SK-N-SH (cell line): Measurements from ENCODE around the gene ARF1. TPM values are rescaled to one million over a fixed set of nuclear protein-coding genes. Genes with fewer than 3 reads are reported as not detected.

Experiments
- CTCF ChIA-PET: fragments of 300-600, 350-600 bp; formaldehyde crosslinking; extraction: SDS; loops from one replicate; lab custom pipeline; 2021; lab: Yijun Ruan, JAX
- POLR2A ChIA-PET: fragments of 350-600 bp; sonication (Branson Sonifier 250); formaldehyde crosslinking; extraction: SDS; loops from one replicate; lab custom pipeline; 2020; ENCODE audit warnings: antibody characterized with exemption, inconsistent platforms; lab: Yijun Ruan, JAX
- DNase-seq: peaks from one replicate; pipeline ENCODE4 v3.0.0; 2012
- H2AFZ ChIP-seq: fragments of 200-600 bp; sonication (generic); 2 replicates; pipeline ENCODE4 v1.8.1; 2016; ENCODE audit warnings: antibody characterized with exemption, mild to moderate bottlenecking, low read depth
- H3F3A ChIP-seq: fragments of 200-600 bp; sonication (generic); replicated peaks from 2 replicates; pipeline ENCODE3; 2016; ENCODE audit warnings: antibody characterized with exemption, mild to moderate bottlenecking; ENCODE audit not compliant: insufficient read depth
- H3K27ac ChIP-seq, 2 experiments: fragments of 200-500 bp in 1 of 2; fragments of 200-600 bp in 1 of 2; sonication (Bioruptor generic) in 1 of 2; sonication (generic), shearing (Covaris generic) in 1 of 2; 2 replicates each; pipeline versions ENCODE4 v1.5.1 to v1.6.1; 2014 to 2016; ENCODE audit warnings: low read depth in 2 of 2, inconsistent platforms in 1 of 2, low read length in 1 of 2, mild to moderate bottlenecking in 1 of 2, mixed read lengths in 1 of 2
- H3K27me3 ChIP-seq: fragments of 200-600 bp; sonication (generic), shearing (Covaris generic); 2 replicates; pipeline ENCODE4 v1.6.1; 2016; ENCODE audit warnings: mixed run types; ENCODE audit not compliant: insufficient read depth
- H3K36me3 ChIP-seq, 2 experiments: fragments of 200-500 bp in 1 of 2; fragments of 200-600 bp in 1 of 2; sonication (Bioruptor generic) in 1 of 2; sonication (generic) in 1 of 2; replicated peaks in 1 of 2; 2 replicates each; pipeline versions ENCODE3 to v1.5.1; 2014 to 2016; ENCODE audit warnings: low read length in 1 of 2, mild to moderate bottlenecking in 1 of 2; ENCODE audit not compliant: insufficient read depth in 2 of 2, control insufficient read depth in 1 of 2
- H3K4me1 ChIP-seq, 2 experiments: fragments of 200-500 bp in 1 of 2; fragments of 200-600 bp in 1 of 2; sonication (Bioruptor generic) in 1 of 2; sonication (generic), shearing (Covaris generic) in 1 of 2; 2 replicates each; pipeline versions ENCODE4 v1.5.1 to v1.6.1; 2014 to 2016; ENCODE audit warnings: low read depth in 1 of 2, low read length in 1 of 2, mixed run types in 1 of 2; ENCODE audit not compliant: insufficient read depth in 2 of 2, control insufficient read depth in 1 of 2
- H3K4me2 ChIP-seq: fragments of 200-600 bp; sonication (generic), shearing (Covaris generic); 2 replicates; pipeline ENCODE4 v1.6.1; 2017; ENCODE audit warnings: mixed run types
- H3K4me3 ChIP-seq, 2 experiments: fragments of 200-500 bp in 1 of 2; fragments of 200-600 bp in 1 of 2; sonication (Bioruptor generic) in 1 of 2; sonication (generic), shearing (Covaris generic) in 1 of 2; 2 replicates each; pipeline versions ENCODE4 v1.5.1 to v1.8.1; 2014 to 2016; ENCODE audit warnings: low read depth in 2 of 2, inconsistent platforms in 1 of 2, low read length in 1 of 2, mild to moderate bottlenecking in 1 of 2, mixed read lengths in 1 of 2, moderate library complexity in 1 of 2
- H3K79me2 ChIP-seq: fragments of 200-600 bp; sonication (generic); 2 replicates; pipeline ENCODE4 v1.8.1; 2017; ENCODE audit warnings: mild to moderate bottlenecking; ENCODE audit not compliant: insufficient read depth
- H3K9ac ChIP-seq: fragments of 200-600 bp; sonication (generic); 2 replicates; pipeline ENCODE4 v1.6.1; 2017; ENCODE audit warnings: mixed run types
- H3K9me2 ChIP-seq: fragments of 200-600 bp; sonication (generic); 2 replicates; pipeline ENCODE4 v1.6.1; 2017; ENCODE audit warnings: mixed run types
- H3K9me3 ChIP-seq: fragments of 200-600 bp; sonication (generic); 2 replicates; pipeline ENCODE4 v1.6.1; 2017; ENCODE audit warnings: mixed run types, mild to moderate bottlenecking, moderate library complexity
- H4K20me1 ChIP-seq: fragments of 200-600 bp; sonication (generic); 2 replicates; pipeline ENCODE4 v1.6.1; 2017; ENCODE audit warnings: mild to moderate bottlenecking, mixed run types; ENCODE audit not compliant: insufficient read depth
- CHD2 ChIP-seq: fragments of 150-350 bp; IDR thresholded peaks from 2 replicates; pipeline ENCODE4 v1.6.1; 2018; ENCODE audit warnings: low read length; ENCODE audit not compliant: partially characterized antibody
- CTCF ChIP-seq: fragments of 200-600 bp; sonication (generic); IDR thresholded peaks from 2 replicates; pipeline ENCODE4 v1.6.1; 2017; ENCODE audit warnings: antibody characterized with exemption, mild to moderate bottlenecking, moderate library complexity
- ELF1 ChIP-seq: IDR thresholded peaks from 2 replicates; pipeline ENCODE4 v1.4.0; 2012
- FOSL2 ChIP-seq: IDR thresholded peaks from 2 replicates; pipeline ENCODE4 v1.4.0; 2012; ENCODE audit warnings: low read depth, mild to moderate bottlenecking, moderate library complexity, borderline replicate concordance
- FOXM1 ChIP-seq: IDR thresholded peaks from 2 replicates; pipeline ENCODE4 v1.4.0; 2012; ENCODE audit warnings: low read depth, mild to moderate bottlenecking
- GABPA ChIP-seq: IDR thresholded peaks from 2 replicates; pipeline ENCODE4 v1.4.0; 2012; ENCODE audit warnings: low read depth, mild to moderate bottlenecking
- IRF3 ChIP-seq: fragments of 150-350 bp; IDR thresholded peaks from 2 replicates; pipeline ENCODE4 v1.6.1; 2016; ENCODE audit warnings: mild to moderate bottlenecking, low read depth, low read length
- JUND ChIP-seq: IDR thresholded peaks from 2 replicates; pipeline ENCODE4 v1.4.0; 2012
- MAX ChIP-seq: IDR thresholded peaks from 2 replicates; pipeline ENCODE4 v1.4.0; 2012; ENCODE audit warnings: low read depth
- MEF2A ChIP-seq: IDR thresholded peaks from 2 replicates; pipeline ENCODE4 v1.4.0; 2012; ENCODE audit warnings: low read depth, borderline replicate concordance
- MXI1 ChIP-seq: IDR thresholded peaks from 2 replicates; pipeline ENCODE4 v1.6.1; 2012; ENCODE audit warnings: mild to moderate bottlenecking, low read depth, low read length, improper control_type of control experiment
- NFIC ChIP-seq: IDR thresholded peaks from 2 replicates; pipeline ENCODE4 v1.4.0; 2012; ENCODE audit warnings: borderline replicate concordance
- NRF1 ChIP-seq: IDR thresholded peaks from 2 replicates; pipeline ENCODE4 v1.6.1; 2012; ENCODE audit warnings: low read depth, mild to moderate bottlenecking, low read length
- POLR2AphosphoS5 ChIP-seq: IDR thresholded peaks from 2 replicates; pipeline ENCODE4 v1.6.1; 2012; ENCODE audit warnings: low read depth, low read length
- TCF12 ChIP-seq: IDR thresholded peaks from 2 replicates; pipeline ENCODE4 v1.4.0; 2012
- USF2 ChIP-seq: fragments of 150-350 bp; IDR thresholded peaks from 2 replicates; pipeline ENCODE4 v1.6.1; 2017; ENCODE audit warnings: antibody characterized with exemption, low read length, low read depth, borderline replicate concordance
- ZBTB33 ChIP-seq: IDR thresholded peaks from 2 replicates; pipeline ENCODE4 v1.4.0; 2012; ENCODE audit warnings: low read depth, borderline replicate concordance
- WGBS: methylation state at CpG from one replicate; pipeline ENCODE4 v1.1.6; 2017; ENCODE audit warnings: low lambda C conversion rate; 5-methylcytosine and 5-hydroxymethylcytosine counted together
- polyA plus RNA-seq, 3 experiments: library from polyadenylated mRNA; depleted of rRNA; stranded (reverse); fragments of >200 nt; gene quantifications; 2 replicates each; pipeline ENCODE4 v1.2.3, GENCODE V29; 2012

ARF1 gene
- polyA plus RNA-seq, 1 of the 3 experiments (the other 2 are of a cell fraction) = 713 TPM

- Histone ChIP-seq H3K36me3 (no peaks in the 10 kb centered on the region), H3K79me2 (no peaks in the 10 kb centered on the region), H3K9ac (no peak overlapping the region), H3K4me3 (no peak overlapping the region), H3K27me3 (no peaks in the 10 kb centered on the region), H3K9me2 (no peaks in the 10 kb centered on the region)
- POLR2A ChIA-PET = no interaction called here
- TF ChIP-seq ELF1 (no peak), USF2 (no peak), MAX (no peak)
- TF ChIP-seq, all 33 proteins: peak for 0
- Histone ChIP-seq H3F3A (no peaks in the 10 kb centered on the region), H4K20me1 (no peaks in the 10 kb centered on the region), H3K9me3 (peaks cover 6% of the 10 kb centered on the region; the same call in 1 of the 2 replicates), H3K27ac (no peak overlapping the region), H3K4me2 (no peak overlapping the region), H3K4me1 (no peaks in the 10 kb centered on the region), H2AFZ (no peak overlapping the region)
- CTCF ChIA-PET = interaction anchor here (1.1 to 6.1 kb wide), 3 partner anchors 8 to 66 kb away, joined by 3 to 36 read pairs (median 3); no protein-coding TSS in a partner anchor
- no peak for DNase-seq
- WGBS = 19% methylated on average over 2 of the region's 2 CpGs
Measured at GRCh38 chr1:228123505-228123904, 41.0 kb downstream of the ARF1 start.

- ChIA-PET POLR2A (no interaction called here), CTCF (interaction anchor here (1.7 kb wide), 1 partner anchor 12 kb away, joined by 6 read pairs; no protein-coding TSS in a partner anchor)
- Histone ChIP-seq H3K9ac (no peak overlapping the region), H3K9me2 (no peaks in the 10 kb centered on the region), H3K79me2 (no peaks in the 10 kb centered on the region), H3K36me3 (no peaks in the 10 kb centered on the region), H3F3A (no peaks in the 10 kb centered on the region), H3K27me3 (no peaks in the 10 kb centered on the region), H3K4me1 (no peaks in the 10 kb centered on the region), H3K9me3 (no peaks in the 10 kb centered on the region), H3K27ac (no peak overlapping the region), H3K4me3 (no peak overlapping the region)
- 17% methylated on average over 5 of the region's 5 CpGs for WGBS
- no peak for DNase-seq
- TF ChIP-seq TCF12 (no peak), IRF3 (no peak), CTCF (no peak), MEF2A (no peak), NFIC (no peak), NRF1 (no peak), FOSL2 (no peak), POLR2AphosphoS5 (no peak), CHD2 (no peak), FOXM1 (no peak), MXI1 (no peak), GABPA (no peak), JUND (no peak), ZBTB33 (no peak)
- TF ChIP-seq, all 33 proteins: peak for 0
- no peaks in the 10 kb centered on the region for H4K20me1 ChIP-seq
- no peak overlapping the region for H2AFZ ChIP-seq
- H3K4me2 ChIP-seq = no peak overlapping the region
Measured at GRCh38 chr1:228125185-228125584, 42.7 kb downstream of the ARF1 start.
